ENCODE data around the gene PLEKHH1.

The PLEKHH1 gene

DNA sequence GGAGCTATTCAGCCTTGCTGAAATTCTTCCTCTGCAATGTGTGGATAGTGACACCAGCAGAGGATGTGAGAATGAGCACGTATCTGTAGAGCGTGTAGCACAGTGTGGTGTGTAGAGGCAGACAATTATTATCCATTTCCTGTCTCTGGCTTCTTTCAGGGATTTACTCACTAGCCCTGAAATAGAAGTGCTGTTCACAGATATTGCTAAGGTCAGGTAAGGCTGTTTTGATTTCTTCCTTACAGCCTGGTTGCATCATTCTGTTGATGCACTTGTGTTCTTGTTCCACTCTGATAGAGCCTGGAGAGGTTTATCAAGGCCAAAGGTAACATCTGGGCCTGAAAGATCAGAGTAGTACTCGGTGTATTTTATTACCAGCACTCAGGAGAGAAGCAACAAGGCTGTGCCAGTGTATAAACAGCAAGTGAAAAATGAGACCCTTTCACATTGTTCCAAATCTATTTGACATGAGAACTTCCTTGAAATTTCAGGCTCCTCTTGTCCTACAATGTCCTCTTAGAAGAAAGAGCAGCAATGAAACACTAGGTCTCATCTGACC, 103.3 kb downstream of the PLEKHH1 start:
- H3K4me2 ChIP-seq = 0 out of 2 replicates have a peak overlapping the region, but pooled peaks have one; percentile 13
- H3K9ac ChIP-seq = no peak overlapping the region

DNA sequence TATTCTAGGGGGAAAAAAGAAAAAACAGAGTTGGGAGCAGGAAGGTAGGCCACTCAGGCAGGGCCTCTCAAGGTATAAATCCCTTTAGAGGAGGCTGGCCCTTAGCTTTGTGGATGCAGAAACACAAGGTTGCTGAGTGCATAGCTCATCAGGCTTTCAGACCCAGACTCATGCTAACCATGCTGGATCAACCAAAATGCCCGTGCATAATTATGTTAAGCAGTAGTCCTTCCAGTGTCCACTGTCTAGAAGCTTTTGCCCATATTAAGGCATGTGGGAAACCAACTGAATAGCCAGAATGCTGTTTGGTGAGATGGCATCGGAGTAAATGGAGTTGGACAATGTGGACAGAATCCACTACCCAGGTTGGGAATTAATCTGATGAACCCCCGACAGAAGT, 105.6 kb downstream of the PLEKHH1 start:
- no peak overlapping the region for H3K4me2 ChIP-seq
- no peak overlapping the region for H3K9ac ChIP-seq
- no peaks in the 10 kb centered on the region for H4K20me1 ChIP-seq (ENCODE audit: insufficient read depth)
- no peaks in the 10 kb centered on the region for H3K79me2 ChIP-seq (ENCODE audit: insufficient read depth, low read depth)
- no peaks in the 10 kb centered on the region for H3K36me3 ChIP-seq (ENCODE audit: insufficient read depth)
- TF ChIP-seq, protein P1, sequence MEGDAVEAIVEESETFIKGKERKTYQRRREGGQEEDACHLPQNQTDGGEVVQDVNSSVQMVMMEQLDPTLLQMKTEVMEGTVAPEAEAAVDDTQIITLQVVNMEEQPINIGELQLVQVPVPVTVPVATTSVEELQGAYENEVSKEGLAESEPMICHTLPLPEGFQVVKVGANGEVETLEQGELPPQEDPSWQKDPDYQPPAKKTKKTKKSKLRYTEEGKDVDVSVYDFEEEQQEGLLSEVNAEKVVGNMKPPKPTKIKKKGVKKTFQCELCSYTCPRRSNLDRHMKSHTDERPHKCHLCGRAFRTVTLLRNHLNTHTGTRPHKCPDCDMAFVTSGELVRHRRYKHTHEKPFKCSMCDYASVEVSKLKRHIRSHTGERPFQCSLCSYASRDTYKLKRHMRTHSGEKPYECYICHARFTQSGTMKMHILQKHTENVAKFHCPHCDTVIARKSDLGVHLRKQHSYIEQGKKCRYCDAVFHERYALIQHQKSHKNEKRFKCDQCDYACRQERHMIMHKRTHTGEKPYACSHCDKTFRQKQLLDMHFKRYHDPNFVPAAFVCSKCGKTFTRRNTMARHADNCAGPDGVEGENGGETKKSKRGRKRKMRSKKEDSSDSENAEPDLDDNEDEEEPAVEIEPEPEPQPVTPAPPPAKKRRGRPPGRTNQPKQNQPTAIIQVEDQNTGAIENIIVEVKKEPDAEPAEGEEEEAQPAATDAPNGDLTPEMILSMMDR (conservative IDR thresholded peaks at IDR 0.05; ENCODE audit: low read depth, low read length) = no peak
- peaks cover 44% of the 10 kb centered on the region for H3K4me1 ChIP-seq (ENCODE audit: low read depth, poor library complexity, severe bottlenecking)
- no peak overlapping the region for H3K27ac ChIP-seq
- H3K4me3 ChIP-seq (IDR thresholded peaks at IDR 0.05; ENCODE audit: insufficient read depth, low read depth, low read length) = no peak overlapping the region
- H3K27me3 ChIP-seq (ENCODE audit: insufficient read depth, low read depth) = no peaks in the 10 kb centered on the region
- H2AFZ ChIP-seq (ENCODE audit: low read depth) = no peak overlapping the region

More for the DNA sequence above, 103.3 kb downstream of the PLEKHH1 start:
- no peak overlapping the region for H3K4me3 ChIP-seq (IDR thresholded peaks at IDR 0.05; ENCODE audit: insufficient read depth, low read depth, low read length)
- peaks cover 22% of the 10 kb centered on the region for H3K4me1 ChIP-seq (ENCODE audit: low read depth, poor library complexity, severe bottlenecking)
- H4K20me1 ChIP-seq (ENCODE audit: insufficient read depth) = no peaks in the 10 kb centered on the region
- H2AFZ ChIP-seq (ENCODE audit: low read depth) = no peak overlapping the region
- H3K36me3 ChIP-seq (ENCODE audit: insufficient read depth) = no peaks in the 10 kb centered on the region
- TF ChIP-seq, protein P1 (conservative IDR thresholded peaks at IDR 0.05; ENCODE audit: low read depth, low read length) = no peak
- no peaks in the 10 kb centered on the region for H3K27me3 ChIP-seq (ENCODE audit: insufficient read depth, low read depth)
- no peak overlapping the region for H3K27ac ChIP-seq
- no peaks in the 10 kb centered on the region for H3K79me2 ChIP-seq (ENCODE audit: insufficient read depth, low read depth)

Measured in KMS-11 (cell line).